ENCODE results near the gene ZDHHC23. TPM values are rescaled to one million over a fixed set of nuclear protein-coding genes. Genes with fewer than 3 reads are reported as not detected.

ZDHHC23 gene
- total RNA-seq, 1 donor from 2014 or later = 9.7 TPM

DNA sequence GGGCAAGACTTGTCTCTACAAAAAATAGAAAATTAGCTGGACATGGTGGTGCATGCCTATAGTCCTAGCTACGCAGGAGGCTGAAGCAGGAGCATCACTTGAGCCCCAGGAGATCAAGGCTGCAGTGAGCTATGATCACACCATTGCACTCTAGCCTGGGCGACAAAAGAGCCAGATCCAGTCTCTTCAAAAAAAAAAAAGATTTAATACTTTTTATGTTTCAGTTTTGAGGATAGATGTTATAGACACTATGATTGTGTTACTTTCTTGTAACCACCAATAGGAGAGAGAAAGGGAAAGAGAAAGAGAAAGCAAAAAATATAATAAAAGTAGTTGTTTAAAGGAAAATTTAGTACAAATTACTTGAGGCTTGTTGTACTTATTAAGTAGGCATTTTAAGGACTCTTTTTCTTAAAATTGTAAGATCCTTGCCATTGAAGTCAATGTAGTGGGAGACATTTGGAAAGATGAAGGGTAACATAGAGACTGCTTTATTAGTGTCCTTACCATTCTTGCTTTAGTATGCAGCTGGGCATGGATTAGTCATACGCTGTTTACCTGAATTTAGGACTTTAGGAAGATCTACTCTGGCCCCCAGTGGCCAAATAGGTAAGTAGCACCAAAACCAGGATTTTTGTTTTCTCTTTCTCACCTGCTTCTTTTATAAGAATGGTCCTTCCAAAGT is 35.1 kb upstream of the ZDHHC23 start:
- intact Hi-C loops (cut with DNase I) = no loop called here
- no peaks in the 10 kb centered on the region for H3K9me3 ChIP-seq

DNA sequence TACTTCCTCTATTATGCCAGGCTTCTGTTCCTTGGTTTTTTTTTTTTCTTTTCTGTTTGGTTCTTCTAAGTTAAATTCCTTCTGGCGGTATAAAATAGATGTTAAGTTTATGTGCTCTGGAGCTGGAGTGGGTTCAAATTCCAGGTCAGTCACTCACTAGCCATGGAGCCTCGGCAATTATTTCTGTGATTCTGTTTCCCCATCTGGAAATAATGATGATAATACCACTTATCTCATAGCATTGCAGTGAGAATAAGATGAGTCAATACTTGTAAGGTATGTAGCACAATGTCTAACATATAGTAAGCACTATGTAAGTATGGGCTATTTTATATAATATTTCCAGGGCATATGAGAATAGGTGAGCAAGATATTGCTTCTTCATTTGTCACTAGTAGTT is 33.2 kb upstream of the ZDHHC23 start:
- no peak overlapping the region for H3K4me3 ChIP-seq
- H3K27ac ChIP-seq = no peak overlapping the region
- TF ChIP-seq, protein P1, sequence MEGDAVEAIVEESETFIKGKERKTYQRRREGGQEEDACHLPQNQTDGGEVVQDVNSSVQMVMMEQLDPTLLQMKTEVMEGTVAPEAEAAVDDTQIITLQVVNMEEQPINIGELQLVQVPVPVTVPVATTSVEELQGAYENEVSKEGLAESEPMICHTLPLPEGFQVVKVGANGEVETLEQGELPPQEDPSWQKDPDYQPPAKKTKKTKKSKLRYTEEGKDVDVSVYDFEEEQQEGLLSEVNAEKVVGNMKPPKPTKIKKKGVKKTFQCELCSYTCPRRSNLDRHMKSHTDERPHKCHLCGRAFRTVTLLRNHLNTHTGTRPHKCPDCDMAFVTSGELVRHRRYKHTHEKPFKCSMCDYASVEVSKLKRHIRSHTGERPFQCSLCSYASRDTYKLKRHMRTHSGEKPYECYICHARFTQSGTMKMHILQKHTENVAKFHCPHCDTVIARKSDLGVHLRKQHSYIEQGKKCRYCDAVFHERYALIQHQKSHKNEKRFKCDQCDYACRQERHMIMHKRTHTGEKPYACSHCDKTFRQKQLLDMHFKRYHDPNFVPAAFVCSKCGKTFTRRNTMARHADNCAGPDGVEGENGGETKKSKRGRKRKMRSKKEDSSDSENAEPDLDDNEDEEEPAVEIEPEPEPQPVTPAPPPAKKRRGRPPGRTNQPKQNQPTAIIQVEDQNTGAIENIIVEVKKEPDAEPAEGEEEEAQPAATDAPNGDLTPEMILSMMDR (IDR thresholded peaks at IDR 0.05) = no peak
- H3K4me1 ChIP-seq = peaks cover 5% of the 10 kb centered on the region
- DNase-seq = no peak
- no peaks in the 10 kb centered on the region for H3K27me3 ChIP-seq (ENCODE audit: low read depth)
- no peaks in the 10 kb centered on the region for H3K36me3 ChIP-seq
- no peaks in the 10 kb centered on the region for H3K9me3 ChIP-seq
- no peak for ATAC-seq
- intact Hi-C loops (cut with DNase I) = no loop called here

More for the DNA sequence above, 35.1 kb upstream of the ZDHHC23 start:
- H3K36me3 ChIP-seq = no peaks in the 10 kb centered on the region
- TF ChIP-seq, protein P1 (IDR thresholded peaks at IDR 0.05) = peak; percentile 56
- H3K4me3 ChIP-seq = no peak overlapping the region
- H3K4me1 ChIP-seq = peaks cover 5% of the 10 kb centered on the region
- no peaks in the 10 kb centered on the region for H3K27me3 ChIP-seq (ENCODE audit: low read depth)
- ATAC-seq (peak; percentile 89 to 97), DNase-seq (no peak)
- H3K27ac ChIP-seq = no peak overlapping the region

DNA sequence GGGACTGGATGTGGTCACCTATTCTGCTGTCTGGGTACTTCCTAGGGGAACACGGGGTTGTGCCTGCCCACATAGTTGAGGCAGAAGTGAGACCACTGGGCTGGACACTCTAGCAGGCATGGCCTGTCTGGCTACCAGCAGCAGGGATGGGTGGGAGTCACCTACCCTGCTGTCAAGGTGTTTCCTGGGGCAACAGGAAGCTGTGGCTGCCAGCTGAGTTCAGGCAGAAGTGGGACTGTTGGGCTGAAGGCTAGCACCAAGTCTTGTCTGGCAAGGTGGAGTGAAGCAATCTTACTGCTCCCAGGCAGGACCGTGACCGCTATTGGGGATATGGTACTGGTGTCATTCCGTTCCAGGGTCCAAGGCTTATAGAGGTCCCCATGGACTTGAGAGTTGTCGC is 20.3 kb upstream of the ZDHHC23 start:
- Histone ChIP-seq H3K36me3 (no peaks in the 10 kb centered on the region), H3K27me3 (ENCODE audit: low read depth) (no peaks in the 10 kb centered on the region), H3K4me1 (no peaks in the 10 kb centered on the region), H3K4me3 (no peak overlapping the region), H3K27ac (no peak overlapping the region), H3K9me3 (peaks cover 9% of the 10 kb centered on the region)
- DNase-seq = no peak
- TF ChIP-seq, protein P1 (IDR thresholded peaks at IDR 0.05) = no peak
- no peak for ATAC-seq
- intact Hi-C loops (cut with DNase I) = no loop called here

DNA sequence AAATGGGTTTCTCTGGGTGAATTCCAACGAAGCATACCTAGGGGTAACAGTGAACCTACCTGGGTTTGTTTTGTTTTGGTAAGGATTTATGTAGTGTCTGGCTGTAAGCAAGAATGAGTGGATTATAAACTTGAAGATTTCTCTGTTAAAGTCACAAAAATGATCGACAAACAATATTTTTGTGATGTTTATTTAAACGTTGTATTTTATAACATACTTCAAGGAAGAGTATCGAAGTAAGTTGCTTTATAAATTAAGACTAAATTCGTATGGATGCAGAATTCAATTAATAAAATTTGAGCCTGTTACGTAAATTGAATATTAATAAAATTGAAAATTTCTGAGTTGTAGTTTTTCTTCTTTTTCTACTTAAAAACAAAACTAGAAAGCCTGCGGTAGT is 982 bp upstream of the ZDHHC23 start:
- no peaks in the 10 kb centered on the region for H3K27me3 ChIP-seq (ENCODE audit: low read depth)
- H3K27ac ChIP-seq = peak overlapping the region; percentile 72
- H3K4me1 ChIP-seq = peaks cover 10% of the 10 kb centered on the region
- TF ChIP-seq, protein P1 (IDR thresholded peaks at IDR 0.05) = no peak
- intact Hi-C loops (cut with DNase I) = no loop called here
- H3K9me3 ChIP-seq = no peaks in the 10 kb centered on the region
- H3K4me3 ChIP-seq = peak overlapping the region; percentile 77
- ATAC-seq = no peak
- DNase-seq = no peak
- H3K36me3 ChIP-seq = no peaks in the 10 kb centered on the region

DNA sequence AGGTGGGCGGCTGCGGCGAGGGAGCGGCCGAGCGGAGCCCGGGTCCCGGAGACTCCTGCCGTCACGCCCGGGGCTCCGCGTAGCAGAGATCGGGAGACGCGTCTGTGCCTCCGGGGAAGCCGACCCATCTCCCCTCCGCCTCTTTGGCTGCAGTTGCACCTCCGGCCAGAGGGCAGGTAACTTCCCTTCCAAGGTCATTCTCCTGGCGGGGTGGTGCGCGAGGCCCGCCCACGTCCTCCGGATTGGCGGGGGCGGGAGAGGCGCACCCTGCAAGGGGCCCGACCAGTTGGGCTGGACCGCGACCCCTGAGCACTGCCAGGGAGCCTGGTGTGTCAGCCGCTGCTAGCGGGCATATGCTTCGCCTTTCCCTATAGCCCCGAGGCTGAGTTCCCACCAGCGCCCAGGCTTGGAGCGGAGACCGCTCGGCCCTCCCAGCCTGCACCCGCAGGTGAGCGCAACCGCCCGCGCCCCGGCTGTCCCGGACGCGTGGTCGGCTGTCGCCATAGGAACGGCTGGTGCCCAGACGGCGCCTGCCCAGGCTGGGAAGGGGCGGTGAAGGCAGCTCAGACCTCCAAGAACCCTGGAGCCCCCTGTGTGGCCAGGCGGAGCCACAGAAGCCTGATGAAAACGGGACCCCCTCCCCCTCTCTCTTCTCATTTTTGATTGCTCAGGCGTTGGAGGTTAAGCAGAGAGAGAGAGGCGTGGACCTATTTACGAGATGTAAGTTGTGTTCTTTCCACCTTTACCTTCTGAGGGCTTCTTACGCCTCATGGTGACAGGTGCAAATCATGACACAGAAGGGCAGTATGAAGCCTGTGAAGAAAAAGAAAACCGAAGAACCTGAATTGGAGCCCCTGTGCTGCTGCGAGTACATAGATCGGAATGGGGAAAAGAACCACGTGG is 453 bp downstream of the ZDHHC23 start:
- Histone ChIP-seq H3K27me3 (ENCODE audit: low read depth) (no peaks in the 10 kb centered on the region), H3K4me1 (peaks cover 10% of the 10 kb centered on the region), H3K4me3 (peak overlapping the region; percentile 77), H3K9me3 (no peaks in the 10 kb centered on the region), H3K27ac (peak overlapping the region; percentile 66), H3K36me3 (no peaks in the 10 kb centered on the region)
- intact Hi-C loops (cut with DNase I) = no loop called here
- ATAC-seq (peak; percentile 65 to 71), DNase-seq (peak; percentile 65)
- TF ChIP-seq, protein P1 (IDR thresholded peaks at IDR 0.05) = no peak

Measured in lower lobe of right lung (tissue), 2 donors.